Hematopoietic multipotent progenitor cell (in vitro differentiated cells): ENCODE measurements around the gene POLR2M. TPM values are rescaled to one million over a fixed set of nuclear protein-coding genes. Genes with fewer than 3 reads are reported as not detected.
A peak's percentile ranks its signal among the peaks of the same experiment; 100 is the strongest.

Source experiments
- DNase-seq, 3 donors: peaks; one replicate each; pipeline ENCODE4 v3.0.0-alpha.2; 2011 to 2015; ENCODE audit warnings: low read depth in 2 of 3, low spot score in 2 of 3
- total RNA-seq: library from RNA; depleted of rRNA; stranded (reverse); fragments of >200 nt; gene quantifications from one replicate; pipeline ENCODE4 v1.2.3, GENCODE V29; 2012

POLR2M gene
- total RNA-seq: 99.9 TPM

GRCh38 chr15:57706405-57707209 lies at the start of gene POLR2M:
Gene POLR2M (plus strand): TSS chr15:57706714. CDS start chr15:57706843, 129 bp downstream.
- DNase-seq: peak; percentile 83 to 99 (median 97)

DNA sequence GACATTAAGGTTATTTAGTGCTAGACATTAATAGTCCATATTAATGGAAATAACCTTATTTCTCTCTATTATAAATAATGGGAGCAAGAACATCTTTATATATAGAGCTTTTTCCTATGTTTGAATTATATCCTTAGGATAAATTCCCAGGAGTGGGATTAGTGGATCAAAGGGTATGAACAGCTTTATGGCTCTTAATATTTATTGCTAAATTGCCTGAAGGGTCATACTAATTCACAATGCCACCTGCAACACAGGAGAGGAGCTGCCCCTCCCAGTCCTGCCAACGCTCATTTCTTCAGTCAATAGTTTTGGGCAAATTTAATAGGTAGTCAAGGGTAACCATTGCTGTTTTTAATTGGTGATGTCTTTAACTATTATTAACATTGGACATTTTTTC lies 48.9 kb upstream of the POLR2M start:
- DNase-seq: no peak

DNA sequence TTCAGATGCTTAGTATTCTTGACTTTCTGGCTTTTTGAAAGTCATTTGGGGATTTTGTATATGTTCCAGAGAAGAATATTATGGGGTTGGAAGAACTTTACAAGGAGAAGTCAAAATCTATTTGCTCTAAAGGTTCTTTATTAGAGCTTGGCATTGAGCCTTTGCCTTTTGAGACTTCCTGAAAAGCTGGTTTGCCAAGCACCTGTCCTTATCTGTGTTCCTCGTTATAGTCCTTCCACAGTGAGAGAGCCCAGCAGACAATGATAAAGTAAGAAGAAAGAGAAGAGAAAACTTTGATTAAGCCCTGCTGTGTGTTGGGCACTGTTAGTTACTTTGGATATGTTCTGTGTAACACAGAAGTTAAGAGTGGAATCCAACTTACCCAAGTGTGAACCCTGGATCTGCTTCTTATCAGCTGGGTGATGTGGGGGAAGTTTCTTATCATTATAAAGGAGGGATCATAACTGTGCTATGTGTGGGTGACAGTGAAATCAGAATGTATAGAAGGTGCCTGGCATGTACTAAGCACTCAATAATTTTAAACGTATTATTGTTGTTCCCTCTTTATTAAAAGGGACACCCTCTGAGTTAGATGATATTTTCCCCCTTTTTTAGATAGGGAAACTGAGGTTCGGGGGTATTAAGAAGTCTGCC lies 44.3 kb upstream of the POLR2M start:
- no peak for DNase-seq

GRCh38 chr15:57662802-57663201 lies 43.7 kb upstream of the POLR2M start:
- DNase-seq: no peak

- no peak for DNase-seq
Observed at GRCh38 chr15:57663262-57663661, 43.3 kb upstream of the POLR2M start.

DNA sequence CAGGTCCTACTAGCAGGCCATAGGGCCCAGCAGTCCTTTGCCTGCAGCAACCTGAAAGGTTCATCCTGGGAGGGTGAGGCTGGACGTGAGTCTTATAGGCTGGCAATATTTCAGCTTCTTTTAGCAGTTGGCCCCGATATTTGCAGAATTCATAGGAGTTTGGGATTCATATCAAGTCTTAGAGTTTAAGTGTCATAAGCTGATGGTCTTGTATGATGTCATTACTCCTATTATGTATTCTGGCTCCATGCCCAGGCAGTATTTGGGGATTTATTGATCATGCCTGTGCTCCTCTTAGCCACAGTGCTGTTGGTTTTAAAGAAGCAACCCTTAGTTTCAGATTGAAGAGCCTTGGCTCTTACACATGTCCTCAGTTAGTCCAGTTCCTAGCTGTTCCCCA lies 41.3 kb upstream of the POLR2M start:
- DNase-seq: no peak

DNA sequence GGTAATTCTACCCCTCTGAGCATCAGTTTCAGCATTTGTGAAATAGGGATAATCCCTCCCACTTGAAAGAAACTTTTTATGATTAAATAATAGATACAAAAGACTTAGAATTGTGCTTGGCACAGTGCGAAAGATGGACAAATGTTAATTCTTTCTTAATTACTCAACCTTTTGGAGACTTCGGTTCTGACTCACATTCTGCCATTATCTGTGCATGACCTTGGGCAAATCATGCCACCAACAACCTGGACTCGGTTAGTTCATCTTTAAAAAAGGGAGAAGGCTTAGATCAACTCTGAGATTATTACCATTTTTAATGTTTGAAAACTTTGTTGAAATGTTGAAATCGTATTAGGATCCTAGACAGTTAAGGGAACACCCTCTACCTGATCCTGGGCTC lies 40.6 kb upstream of the POLR2M start:
- DNase-seq: no peak

DNA sequence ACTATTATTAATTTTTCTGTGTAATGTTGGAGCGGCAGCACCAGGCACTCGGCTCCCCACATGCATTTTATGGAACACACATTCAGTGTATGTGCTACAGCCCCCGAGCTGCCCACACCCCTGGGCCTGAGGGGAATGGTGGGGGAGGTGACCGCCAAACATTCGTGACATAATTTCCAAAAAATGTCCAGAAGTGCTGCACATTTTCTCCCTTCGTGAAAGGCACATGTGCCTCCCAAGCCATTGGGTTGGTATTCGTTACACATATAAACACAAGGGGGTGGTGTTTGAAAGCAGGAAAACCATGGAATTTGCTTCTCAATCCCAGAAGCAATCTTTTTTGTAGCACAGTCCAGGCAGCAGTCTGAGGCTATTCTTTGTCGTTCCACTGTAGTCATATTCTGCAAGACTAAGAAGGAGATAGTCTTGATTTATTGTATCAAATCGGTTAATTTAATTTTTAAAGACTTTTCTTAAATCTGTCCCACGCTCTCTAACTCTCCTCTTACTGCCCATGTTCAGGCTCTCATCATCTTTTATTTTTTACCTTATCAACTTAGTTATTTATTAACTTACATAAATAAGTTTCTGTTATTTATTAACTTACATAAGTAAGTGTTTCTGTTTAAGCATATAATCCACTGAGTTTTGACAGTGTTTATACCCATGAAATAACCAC lies 39.2 kb upstream of the POLR2M start:
- DNase-seq: no peak

- DNase-seq: no peak
Observed at GRCh38 chr15:57668016-57668415, 38.5 kb upstream of the POLR2M start.

- no peak for DNase-seq
Observed at GRCh38 chr15:57671636-57672035, 34.9 kb upstream of the POLR2M start.

GRCh38 chr15:57675481-57676181 lies 30.9 kb upstream of the POLR2M start:
- DNase-seq: no peak

GRCh38 chr15:57676585-57676984 lies 29.9 kb upstream of the POLR2M start:
- DNase-seq: no peak

- DNase-seq: no peak
Observed at GRCh38 chr15:57677204-57677603, 29.3 kb upstream of the POLR2M start.

DNA sequence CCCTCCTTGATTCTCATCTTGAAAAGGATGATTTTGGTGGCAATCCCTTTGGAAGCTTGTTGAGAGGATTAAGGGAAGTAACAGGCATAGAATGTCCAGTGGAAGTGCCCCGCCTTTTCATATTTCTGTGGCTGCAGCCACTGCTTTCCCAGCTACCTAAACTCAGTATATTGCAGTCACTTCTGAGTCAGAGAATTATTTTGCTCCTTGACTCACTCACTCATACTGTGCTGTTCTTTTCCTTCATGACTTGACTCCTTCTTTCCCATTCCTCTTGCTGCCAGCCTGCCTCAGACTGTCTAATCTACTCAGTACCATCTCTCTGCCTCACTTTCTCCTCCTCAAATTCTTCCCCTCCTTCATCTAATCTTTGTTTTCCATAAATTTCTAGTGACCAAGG lies 26.5 kb upstream of the POLR2M start:
- no peak for DNase-seq

DNA sequence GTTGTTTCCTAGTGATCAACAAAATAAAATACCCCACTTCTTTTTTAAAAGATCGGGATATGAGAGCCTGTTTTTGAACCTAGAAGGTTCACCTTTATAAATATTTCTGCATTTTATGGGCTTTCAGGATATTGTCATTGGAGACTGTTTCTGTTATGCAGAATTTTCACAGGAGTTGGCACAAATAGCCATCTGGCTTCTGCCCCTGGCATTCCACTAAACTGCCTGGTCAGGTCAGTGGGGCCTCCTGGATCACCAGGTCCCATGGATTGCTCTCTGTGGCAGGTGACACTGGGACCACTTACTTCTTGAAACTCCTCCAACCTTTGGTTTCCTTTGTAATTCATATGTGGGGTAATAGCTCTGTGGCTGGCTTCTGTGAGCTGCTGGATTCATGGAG lies 25.5 kb upstream of the POLR2M start:
- DNase-seq: no peak

DNA sequence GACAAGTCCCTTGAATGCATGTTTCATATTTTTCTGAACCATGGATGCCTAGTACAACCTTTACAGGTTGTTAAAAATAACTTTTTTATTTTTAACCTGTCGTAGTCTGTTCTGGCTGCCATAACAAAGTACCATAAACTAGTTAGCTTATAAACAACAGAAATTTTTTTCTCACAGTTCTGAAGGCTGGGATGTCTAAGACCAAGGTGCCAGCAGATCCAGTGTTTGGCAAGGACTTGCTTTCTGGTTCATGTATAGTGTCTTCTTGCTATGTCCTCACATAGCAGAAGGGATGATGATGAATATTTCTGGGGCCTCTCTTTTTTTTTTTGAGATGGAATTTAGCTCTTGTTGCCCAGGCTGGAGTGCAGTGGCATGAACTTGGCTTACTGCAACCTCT lies 23.0 kb upstream of the POLR2M start:
- DNase-seq: no peak

DNA sequence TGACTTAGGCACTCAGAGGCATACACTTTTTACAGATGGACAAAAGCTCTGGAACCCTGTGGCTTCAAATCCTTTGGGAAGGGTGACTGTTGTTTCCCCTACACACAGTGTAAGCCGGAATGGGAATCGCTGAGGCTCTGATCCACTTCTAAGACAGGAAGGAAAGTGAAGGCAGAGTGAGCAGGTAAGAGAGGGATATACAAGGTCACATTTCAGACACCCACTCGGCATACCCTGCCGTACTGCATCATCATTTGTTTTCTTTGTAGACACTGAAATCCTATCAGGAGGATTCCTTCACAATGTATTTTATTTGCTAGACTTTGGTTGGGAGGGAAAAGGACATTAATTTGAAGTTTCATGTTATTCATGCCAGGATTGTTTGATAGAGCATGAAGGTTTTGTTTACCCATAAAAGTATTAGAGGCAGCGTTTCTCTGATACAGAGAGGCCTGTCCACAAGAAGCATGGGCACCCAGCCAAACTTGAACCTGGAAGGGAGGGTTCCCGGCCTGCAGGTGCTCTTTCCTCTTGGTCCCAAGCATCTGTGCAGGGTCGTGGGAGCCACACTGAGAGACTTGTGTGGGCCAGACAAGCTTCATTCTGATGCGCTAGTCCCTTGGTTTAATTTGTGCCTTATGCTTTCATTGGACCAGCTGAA lies 21.9 kb upstream of the POLR2M start:
- DNase-seq: no peak

DNA sequence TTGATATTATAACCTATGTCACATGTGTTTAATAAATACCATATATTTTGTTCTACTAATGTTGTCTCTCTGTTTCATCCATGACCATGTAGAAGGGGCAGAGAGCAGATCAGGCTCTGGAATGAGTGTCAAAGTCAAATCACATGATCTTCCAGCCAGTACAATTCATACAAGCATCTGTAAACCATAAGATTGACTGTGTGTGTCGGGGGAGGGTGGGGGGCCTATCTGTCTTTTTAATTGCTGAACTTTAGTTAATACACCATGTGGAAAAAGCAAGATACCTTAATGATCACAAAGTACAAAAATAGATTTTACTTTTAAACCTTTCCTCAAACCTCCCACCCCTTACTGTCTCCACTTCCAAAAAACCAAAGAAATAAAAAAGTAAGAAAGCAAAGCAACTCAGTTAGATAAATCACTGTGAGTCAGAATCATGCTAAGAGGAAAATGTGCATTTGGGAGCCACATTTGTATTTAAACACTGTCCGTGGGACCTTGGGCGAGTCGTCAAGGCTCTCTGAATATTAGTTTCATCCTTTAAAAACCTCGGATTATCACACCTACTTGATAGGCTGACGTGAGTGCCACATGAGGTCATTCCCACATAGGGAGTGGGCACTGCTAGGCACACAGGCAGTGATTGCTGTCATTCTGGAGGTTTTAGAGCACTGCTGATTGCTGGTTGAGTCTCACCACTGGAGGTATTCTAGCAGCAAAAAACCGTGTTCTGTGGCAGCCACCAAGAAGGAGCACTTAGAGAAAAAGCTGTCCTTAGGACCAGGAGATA lies 21.0 kb upstream of the POLR2M start:
- no peak for DNase-seq

- no peak for DNase-seq
Observed at GRCh38 chr15:57686657-57687056, 19.9 kb upstream of the POLR2M start.
